Left ventricle myocardium inferior (tissue), 1 donor: Measurements from ENCODE around the gene MOGAT2. TPM values are rescaled to one million over a fixed set of nuclear protein-coding genes. Genes with fewer than 3 reads are reported as not detected.
A peak's percentile ranks its signal among the peaks of the same experiment; 100 is the strongest.

Experiments used
- DNase-seq: peaks from one replicate; pipeline ENCODE4 v3.0.0-alpha.2; 2020
- H3K27ac ChIP-seq: fragments of 200-600 bp; replicated peaks from 2 replicates; pipeline ENCODE4 v1.8.0; 2021
- H3K27me3 ChIP-seq: fragments of 200-600 bp; 2 replicates; pipeline ENCODE4 v1.8.0; 2021; ENCODE audit warnings: low read depth
- H3K36me3 ChIP-seq: fragments of 200-600 bp; 2 replicates; pipeline ENCODE4 v1.8.0; 2021
- H3K4me1 ChIP-seq: fragments of 200-600 bp; 2 replicates; pipeline ENCODE4 v1.8.0; 2021
- H3K4me3 ChIP-seq: fragments of 200-600 bp; 2 replicates; pipeline ENCODE4 v1.8.0; 2021; ENCODE audit warnings: mild to moderate bottlenecking, moderate library complexity
- H3K9me3 ChIP-seq: fragments of 200-600 bp; replicated peaks from 2 replicates; pipeline ENCODE4 v1.8.0; 2021
- CTCF ChIP-seq: fragments of 200-600 bp; IDR thresholded peaks from 2 replicates; pipeline ENCODE4 v1.8.0; 2021; ENCODE audit warnings: antibody characterized with exemption, mild to moderate bottlenecking, borderline replicate concordance
- intact Hi-C: fragments of 100-400 bp; cut with micrococcal nuclease; formaldehyde crosslinking; loops from one replicate; pipeline ENCODE4 v1.11.0; 2022
- total RNA-seq: library from RNA; stranded (reverse); fragmentation: NEBNext Ultra II Directional; extraction: Animal tissue kit (Norgen Biotek cat#: 25700); gene quantifications from one replicate; pipeline ENCODE4 v1.2.1, GENCODE V29; 2021
- donor health status: DM: no; HTN: yes; CAD: no; lungs with severe emphysema.

The MOGAT2 gene
- total RNA-seq, 1 donor from 2014 or later: not detected

GRCh38 chr11:75768112-75768908 is 50.7 kb downstream of the MOGAT2 start, which contains the start of gene DGAT2:
TSS of gene DGAT2 (plus strand) at chr11:75768778. CDS start at chr11:75768992, 214 bp downstream.
- H3K27ac ChIP-seq: peak within 1 kb of the TSS; percentile 70
- H3K4me3 ChIP-seq: peak within 1 kb of the TSS; percentile 69
- peak; percentile 40 for TF ChIP-seq CTCF
- DNase-seq: peak; percentile 78
- H3K9me3 ChIP-seq: no peaks in the 10 kb centered on the region
- intact Hi-C loops: no loop called here
- H3K4me1 ChIP-seq: peaks cover 21% of the 10 kb centered on the region
- peaks cover 44% of the 10 kb centered on the region for H3K27me3 ChIP-seq
- no peaks in the 10 kb centered on the region for H3K36me3 ChIP-seq

GRCh38 chr11:75768909-75769771 is 51.5 kb downstream of the MOGAT2 start:
- Histone ChIP-seq H3K4me1 (peaks cover 21% of the 10 kb centered on the region), H3K36me3 (no peaks in the 10 kb centered on the region), H3K27me3 (peaks cover 44% of the 10 kb centered on the region), H3K4me3 (peak overlapping the region; percentile 69), H3K9me3 (no peaks in the 10 kb centered on the region), H3K27ac (peak overlapping the region; percentile 70)
- DNase-seq: no peak
- TF ChIP-seq CTCF: no peak
- intact Hi-C loops: no loop called here

- Histone ChIP-seq H3K4me1 (peaks cover 21% of the 10 kb centered on the region), H3K27me3 (peaks cover 43% of the 10 kb centered on the region), H3K4me3 (no peak overlapping the region), H3K36me3 (no peaks in the 10 kb centered on the region), H3K9me3 (no peaks in the 10 kb centered on the region), H3K27ac (no peak overlapping the region)
- no peak for TF ChIP-seq CTCF
- DNase-seq: no peak
- intact Hi-C loops: no loop called here
These were observed 52.5 kb downstream of the MOGAT2 start for GRCh38 chr11:75770102-75770501.

GRCh38 chr11:75771646-75772410 is 54.2 kb downstream of the MOGAT2 start:
- Histone ChIP-seq H3K9me3 (no peaks in the 10 kb centered on the region), H3K4me3 (no peak overlapping the region), H3K27me3 (peaks cover 28% of the 10 kb centered on the region), H3K27ac (no peak overlapping the region), H3K36me3 (no peaks in the 10 kb centered on the region), H3K4me1 (peaks cover 21% of the 10 kb centered on the region)
- intact Hi-C loops: no loop called here
- no peak for DNase-seq
- TF ChIP-seq CTCF: no peak
